Uterus (tissue), 4 donors: Measurements from ENCODE around the gene SNCB. TPM values are rescaled to one million over a fixed set of nuclear protein-coding genes. Genes with fewer than 3 reads are reported as not detected.

Experiments
- DNase-seq, 2 donors: peaks; one replicate each; pipeline ENCODE4 v3.0.0-alpha.2; 2019 to 2020
- H3K27ac ChIP-seq, 2 donors: fragments of 200-600 bp; sonication (generic); 1 replicate in 1 of 2; 2 replicates in 1 of 2; pipeline ENCODE4 v1.5.1; 2016 to 2018
- H3K27me3 ChIP-seq, 2 donors: fragments of 200-600 bp; sonication (generic); one replicate each; pipeline ENCODE4 v1.5.1; 2018 to 2019; ENCODE audit warnings: control low read depth in 1 of 2
- H3K36me3 ChIP-seq, 2 donors: fragments of 200-600 bp; sonication (generic); one replicate each; pipeline ENCODE4 v1.5.1; 2019; ENCODE audit warnings: control low read depth in 1 of 2
- H3K4me1 ChIP-seq, 2 donors: fragments of 200-600 bp; sonication (generic); one replicate each; pipeline ENCODE4 v1.5.1; 2018 to 2019; ENCODE audit warnings: control low read depth in 1 of 2
- H3K4me3 ChIP-seq, 2 donors: fragments of 200-600 bp; sonication (generic); 1 replicate in 1 of 2; 2 replicates in 1 of 2; pipeline ENCODE4 v1.5.1; 2018 to 2019; ENCODE audit warnings: mild to moderate bottlenecking in 1 of 2
- H3K9me3 ChIP-seq, 2 donors: fragments of 200-600 bp; sonication (generic); one replicate each; pipeline ENCODE4 v1.5.1; 2019; ENCODE audit warnings: control low read depth in 1 of 2
- POLR2A ChIP-seq, 2 donors: fragments of 450-650 bp; IDR thresholded peaks; one replicate each; pipeline ENCODE4 v1.6.1; 2016; ENCODE audit warnings: antibody characterized with exemption in 2 of 2, mild to moderate bottlenecking in 1 of 2, moderate library complexity in 1 of 2
- intact Hi-C: fragments of 100-400 bp; cut with DNase I; formaldehyde crosslinking; loops from one replicate; pipeline ENCODE4 v1.15.1; 2023; ENCODE audit warnings: low total_unique reads
- total RNA-seq, 4 donors: library from RNA; depleted of rRNA in 3 of 4; stranded (reverse); fragments of >200 nt in 3 of 4; gene quantifications; one replicate each; pipeline versions ENCODE4 v1.1.0 to v1.2.4, GENCODE V29; 2014 to 2023
- TF ChIP-seq, protein P1 (sequence below), 4 experiments: fragments of 200-600 bp in 2 of 4; fragments of 450-650 bp in 2 of 4; sonication (generic) in 2 of 4; IDR thresholded peaks; one replicate each; pipeline ENCODE4 v1.5.1; 2016 to 2019; ENCODE audit warnings: antibody characterized with exemption in 4 of 4, mild to moderate bottlenecking in 2 of 4, moderate library complexity in 1 of 4
- donor health status: DM: yes; HTN: yes; CAD: no.

Gene SNCB
- total RNA-seq, 4 donors from 2014 or later: not detected

DNA sequence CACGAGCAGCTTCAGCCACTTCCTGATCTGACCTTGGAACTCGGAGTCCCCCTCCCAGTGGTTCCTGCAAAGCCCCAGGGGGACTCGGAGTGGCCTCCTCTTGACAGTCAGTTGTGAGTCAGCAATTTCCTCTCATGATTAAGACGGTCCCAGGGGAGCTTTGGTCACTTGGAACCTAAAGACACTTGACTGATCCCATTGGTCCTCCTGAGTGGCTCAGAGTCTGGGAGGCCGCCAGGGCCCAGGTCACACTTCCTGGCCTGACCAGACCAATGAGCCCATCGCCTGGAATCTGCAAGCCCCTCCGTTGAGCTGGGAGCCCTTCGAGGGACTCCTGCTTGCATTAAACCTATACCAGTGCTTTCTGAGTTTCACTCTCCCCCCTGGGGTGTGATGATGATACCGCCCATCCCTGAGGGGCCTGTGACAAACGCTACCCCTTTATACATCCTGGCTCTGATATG lies 46.1 kb upstream of the SNCB start:
- Histone ChIP-seq H3K4me3 (no peak overlapping the region), H3K27me3 (peaks cover 0 to 15% of the 10 kb centered on the region in 2 donors), H3K36me3 (no peaks in the 10 kb centered on the region), H3K9me3 (no peaks in the 10 kb centered on the region), H3K4me1 (peaks cover 0 to 5% of the 10 kb centered on the region in 2 donors), H3K27ac (no peak overlapping the region)
- no peak for TF ChIP-seq POLR2A (IDR thresholded peaks at IDR 0.05)
- TF ChIP-seq, protein P1, sequence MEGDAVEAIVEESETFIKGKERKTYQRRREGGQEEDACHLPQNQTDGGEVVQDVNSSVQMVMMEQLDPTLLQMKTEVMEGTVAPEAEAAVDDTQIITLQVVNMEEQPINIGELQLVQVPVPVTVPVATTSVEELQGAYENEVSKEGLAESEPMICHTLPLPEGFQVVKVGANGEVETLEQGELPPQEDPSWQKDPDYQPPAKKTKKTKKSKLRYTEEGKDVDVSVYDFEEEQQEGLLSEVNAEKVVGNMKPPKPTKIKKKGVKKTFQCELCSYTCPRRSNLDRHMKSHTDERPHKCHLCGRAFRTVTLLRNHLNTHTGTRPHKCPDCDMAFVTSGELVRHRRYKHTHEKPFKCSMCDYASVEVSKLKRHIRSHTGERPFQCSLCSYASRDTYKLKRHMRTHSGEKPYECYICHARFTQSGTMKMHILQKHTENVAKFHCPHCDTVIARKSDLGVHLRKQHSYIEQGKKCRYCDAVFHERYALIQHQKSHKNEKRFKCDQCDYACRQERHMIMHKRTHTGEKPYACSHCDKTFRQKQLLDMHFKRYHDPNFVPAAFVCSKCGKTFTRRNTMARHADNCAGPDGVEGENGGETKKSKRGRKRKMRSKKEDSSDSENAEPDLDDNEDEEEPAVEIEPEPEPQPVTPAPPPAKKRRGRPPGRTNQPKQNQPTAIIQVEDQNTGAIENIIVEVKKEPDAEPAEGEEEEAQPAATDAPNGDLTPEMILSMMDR (IDR thresholded peaks at IDR 0.05): no peak
- intact Hi-C loops: no loop called here
- no peak for DNase-seq

DNA sequence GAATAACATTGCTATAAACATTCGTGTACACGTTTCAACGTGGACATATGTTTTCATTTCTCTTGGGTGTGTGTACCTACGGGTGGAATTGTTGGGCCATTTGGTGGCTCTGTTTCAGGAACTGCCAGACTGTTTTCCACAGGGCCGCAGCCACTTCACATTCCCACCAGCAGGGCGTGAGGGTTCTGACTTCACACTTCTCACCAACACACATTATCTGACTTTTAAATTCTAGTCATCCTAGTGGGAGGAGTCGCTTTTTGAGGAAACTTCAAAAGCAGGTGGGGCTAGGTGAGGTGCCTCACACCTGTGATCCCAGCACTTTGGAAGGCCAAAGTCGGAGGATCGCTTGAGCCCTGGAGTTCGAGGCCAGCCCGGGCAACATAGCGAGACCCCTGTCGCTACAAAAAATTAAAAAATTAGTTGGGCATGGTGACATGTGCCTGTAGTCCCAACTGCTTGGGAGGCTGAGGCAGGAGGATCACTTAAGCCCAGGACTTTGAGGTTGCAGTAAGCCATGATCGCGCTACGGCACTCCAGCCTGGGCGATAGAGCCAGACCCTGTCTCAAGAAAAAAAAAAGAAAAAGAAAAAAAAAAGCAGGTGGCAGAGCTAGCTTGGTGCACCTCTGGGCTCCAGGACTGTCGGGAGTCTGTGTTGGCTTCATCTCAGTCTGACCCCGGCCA lies 45.5 kb upstream of the SNCB start:
- Histone ChIP-seq H3K9me3 (no peaks in the 10 kb centered on the region), H3K4me1 (peaks cover 0 to 5% of the 10 kb centered on the region in 2 donors), H3K27ac (no peak overlapping the region), H3K36me3 (no peaks in the 10 kb centered on the region), H3K27me3 (peaks cover 0 to 15% of the 10 kb centered on the region in 2 donors), H3K4me3 (no peak overlapping the region)
- intact Hi-C loops: no loop called here
- no peak for DNase-seq
- TF ChIP-seq POLR2A (IDR thresholded peaks at IDR 0.05): no peak
- TF ChIP-seq, protein P1 (IDR thresholded peaks at IDR 0.05): peak in 2 of 4 experiments; percentile 5 to 9

DNA sequence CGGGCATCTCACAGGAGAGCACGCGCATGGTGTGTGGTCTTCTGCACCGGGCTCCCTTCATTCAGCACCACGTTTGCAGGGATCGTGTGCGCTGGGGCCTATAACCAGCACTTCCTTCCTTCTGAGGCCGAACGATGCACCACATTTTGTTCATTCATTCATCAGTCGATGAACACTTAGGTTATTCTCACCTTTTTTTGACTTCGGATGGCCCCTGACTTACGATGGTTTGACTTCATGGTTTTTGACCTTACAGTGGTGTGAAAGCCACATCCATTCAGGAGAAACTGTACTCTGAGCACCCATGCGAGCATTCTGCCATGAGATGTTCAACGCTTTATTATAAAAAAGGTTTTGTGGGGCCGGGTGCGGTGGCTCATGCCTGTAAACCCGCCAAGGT lies 44.5 kb upstream of the SNCB start:
- TF ChIP-seq POLR2A (IDR thresholded peaks at IDR 0.05): no peak
- TF ChIP-seq, protein P1 (IDR thresholded peaks at IDR 0.05): no peak
- H3K4me1 ChIP-seq: no peaks in the 10 kb centered on the region
- no peak overlapping the region for H3K4me3 ChIP-seq
- H3K36me3 ChIP-seq: no peaks in the 10 kb centered on the region
- H3K27me3 ChIP-seq: peaks cover 0 to 8% of the 10 kb centered on the region in 2 donors
- intact Hi-C loops: no loop called here
- H3K9me3 ChIP-seq: no peaks in the 10 kb centered on the region
- H3K27ac ChIP-seq: no peak overlapping the region
- DNase-seq: no peak

DNA sequence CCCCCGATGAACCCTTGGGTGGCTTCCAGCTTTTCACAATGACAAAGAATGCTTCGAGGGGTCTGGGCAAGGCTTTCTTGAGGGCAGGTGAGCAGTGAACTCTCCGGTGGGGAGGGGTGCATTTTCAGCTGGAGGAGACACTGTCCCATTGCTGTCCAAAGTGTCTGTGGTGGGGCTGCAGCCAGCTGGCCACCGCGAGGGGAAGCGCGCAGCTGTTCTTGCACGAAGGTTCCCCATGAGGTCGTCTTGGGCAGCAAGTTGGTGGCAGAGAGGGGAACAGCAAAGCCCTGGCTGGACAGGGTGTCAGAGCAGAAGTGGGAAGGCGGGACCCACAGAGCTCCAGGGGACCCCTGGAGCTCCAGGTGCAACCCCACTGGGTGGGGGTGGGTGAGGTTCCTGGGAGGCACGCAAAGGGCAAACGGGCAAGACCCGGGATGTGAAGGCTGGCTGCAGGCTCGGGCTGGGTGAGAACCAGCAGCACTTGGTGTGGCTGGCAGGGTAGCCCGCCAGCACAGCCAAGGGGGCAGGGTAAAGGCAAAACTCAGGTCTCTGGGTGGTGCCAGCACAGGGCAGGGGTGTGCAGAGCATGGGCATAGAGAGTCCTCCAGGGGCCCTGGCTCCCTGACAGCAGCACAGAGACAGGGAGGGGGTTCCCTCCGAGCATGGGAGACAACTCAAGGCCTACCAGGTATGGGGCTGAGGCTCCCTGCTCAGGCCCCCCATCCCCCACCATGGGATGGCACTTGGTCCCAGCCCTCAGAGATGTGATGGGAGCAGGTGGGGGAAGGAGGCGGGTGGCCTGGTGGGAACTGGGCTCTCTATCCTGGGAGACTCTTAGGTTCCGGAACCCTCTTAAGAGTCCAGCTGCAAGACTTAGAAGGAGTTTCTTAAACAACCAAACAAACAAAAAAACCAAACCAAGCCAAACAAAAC lies 43.6 kb upstream of the SNCB start:
- Histone ChIP-seq H3K27ac (no peak overlapping the region), H3K4me1 (no peaks in the 10 kb centered on the region), H3K36me3 (no peaks in the 10 kb centered on the region), H3K9me3 (no peaks in the 10 kb centered on the region), H3K4me3 (no peak overlapping the region), H3K27me3 (peaks cover 0 to 4% of the 10 kb centered on the region in 2 donors)
- intact Hi-C loops: no loop called here
- no peak for TF ChIP-seq POLR2A (IDR thresholded peaks at IDR 0.05)
- TF ChIP-seq, protein P1 (IDR thresholded peaks at IDR 0.05): no peak
- no peak for DNase-seq
